DMS53 treated with DMSO at 0.1 percent for 48 hours (cell line): ENCODE results near the gene CYP1A1.

Source experiments
- DNase-seq: peaks from one replicate; lab custom pipeline; 2025; ENCODE audit not compliant: unreplicated experiment; lab: John Stamatoyannopoulos, UW

Gene CYP1A1, protein sequence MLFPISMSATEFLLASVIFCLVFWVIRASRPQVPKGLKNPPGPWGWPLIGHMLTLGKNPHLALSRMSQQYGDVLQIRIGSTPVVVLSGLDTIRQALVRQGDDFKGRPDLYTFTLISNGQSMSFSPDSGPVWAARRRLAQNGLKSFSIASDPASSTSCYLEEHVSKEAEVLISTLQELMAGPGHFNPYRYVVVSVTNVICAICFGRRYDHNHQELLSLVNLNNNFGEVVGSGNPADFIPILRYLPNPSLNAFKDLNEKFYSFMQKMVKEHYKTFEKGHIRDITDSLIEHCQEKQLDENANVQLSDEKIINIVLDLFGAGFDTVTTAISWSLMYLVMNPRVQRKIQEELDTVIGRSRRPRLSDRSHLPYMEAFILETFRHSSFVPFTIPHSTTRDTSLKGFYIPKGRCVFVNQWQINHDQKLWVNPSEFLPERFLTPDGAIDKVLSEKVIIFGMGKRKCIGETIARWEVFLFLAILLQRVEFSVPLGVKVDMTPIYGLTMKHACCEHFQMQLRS

DNA sequence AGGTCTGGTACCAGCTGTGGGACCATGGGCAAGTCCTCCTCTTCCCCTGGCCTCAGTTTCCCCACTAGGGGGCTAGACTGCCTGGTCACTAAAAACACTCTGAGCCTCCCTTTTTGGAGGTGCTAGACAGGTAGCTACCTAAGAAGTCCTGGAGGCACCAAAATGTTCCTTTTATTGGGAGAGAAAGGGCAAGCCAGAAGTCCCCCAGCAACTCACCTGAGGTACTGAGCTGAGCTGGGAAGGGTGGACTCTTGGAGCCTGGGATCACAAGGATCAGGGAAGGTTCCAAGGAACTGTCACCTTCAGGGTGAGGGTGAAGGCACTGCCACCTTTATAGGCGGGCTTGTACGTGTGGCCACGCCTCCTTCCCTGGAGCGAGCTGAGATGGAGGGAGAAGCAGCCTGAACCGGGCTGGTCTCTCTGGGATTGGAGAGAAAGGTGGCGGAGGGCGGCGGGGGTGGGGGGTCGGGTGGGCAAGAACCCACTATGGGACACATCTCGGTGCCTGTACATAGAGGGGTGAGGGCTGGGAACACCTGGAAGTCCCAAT, at the start of gene CYP1A1:
Gene CYP1A1, minus strand, starts transcription at position 304 of the 550 bp plus-strand sequence. CDS start 2,431 bp downstream, outside the sequence.
- peak; percentile 11 for DNase-seq

GRCh38 chr15:74773731-74774252, 48.5 kb upstream of the CYP1A1 start:
- no peak for DNase-seq

- DNase-seq: no peak
Observed at GRCh38 chr15:74773329-74773728, 48.0 kb upstream of the CYP1A1 start.

DNA sequence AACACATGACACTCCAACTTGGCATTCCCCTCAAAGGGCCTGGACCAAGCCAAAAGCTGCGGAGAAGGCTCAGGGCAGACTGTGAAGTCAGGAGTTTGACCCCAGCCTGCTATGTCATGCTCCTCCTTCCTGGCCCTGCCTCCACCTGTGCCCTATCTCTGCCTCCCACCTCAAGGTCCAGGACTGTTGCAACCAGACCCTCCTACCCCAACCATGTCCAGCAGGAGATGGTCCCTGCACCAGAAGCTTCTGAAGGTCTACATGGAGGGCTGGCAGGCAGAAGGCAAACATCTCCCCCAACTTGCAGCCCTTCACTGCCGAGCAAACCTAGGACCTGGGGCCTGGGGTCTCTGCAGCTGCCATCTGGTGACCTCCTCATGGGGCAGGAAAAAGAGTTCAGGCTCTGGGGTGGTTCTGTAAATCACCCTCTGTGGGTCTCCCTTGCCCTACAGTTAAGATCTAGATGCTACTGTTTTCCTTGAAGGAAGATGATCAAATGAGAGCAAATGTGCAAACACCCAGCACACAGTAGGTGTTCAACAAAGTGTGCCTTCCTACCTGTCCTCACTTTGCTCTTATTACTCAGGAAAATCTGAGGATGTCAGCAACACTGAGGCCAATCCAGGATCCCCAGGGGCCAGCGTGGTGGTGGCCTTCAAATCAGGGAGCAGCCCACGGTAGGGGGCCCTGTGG, 45.0 kb upstream of the CYP1A1 start:
- no peak for DNase-seq

- no peak for DNase-seq
Observed at GRCh38 chr15:74769463-74770025, 44.2 kb upstream of the CYP1A1 start.

GRCh38 chr15:74768771-74769342, 43.5 kb upstream of the CYP1A1 start:
- DNase-seq: peak; percentile 55

GRCh38 chr15:74768099-74768770, 42.9 kb upstream of the CYP1A1 start:
- peak; percentile 42 for DNase-seq

DNA sequence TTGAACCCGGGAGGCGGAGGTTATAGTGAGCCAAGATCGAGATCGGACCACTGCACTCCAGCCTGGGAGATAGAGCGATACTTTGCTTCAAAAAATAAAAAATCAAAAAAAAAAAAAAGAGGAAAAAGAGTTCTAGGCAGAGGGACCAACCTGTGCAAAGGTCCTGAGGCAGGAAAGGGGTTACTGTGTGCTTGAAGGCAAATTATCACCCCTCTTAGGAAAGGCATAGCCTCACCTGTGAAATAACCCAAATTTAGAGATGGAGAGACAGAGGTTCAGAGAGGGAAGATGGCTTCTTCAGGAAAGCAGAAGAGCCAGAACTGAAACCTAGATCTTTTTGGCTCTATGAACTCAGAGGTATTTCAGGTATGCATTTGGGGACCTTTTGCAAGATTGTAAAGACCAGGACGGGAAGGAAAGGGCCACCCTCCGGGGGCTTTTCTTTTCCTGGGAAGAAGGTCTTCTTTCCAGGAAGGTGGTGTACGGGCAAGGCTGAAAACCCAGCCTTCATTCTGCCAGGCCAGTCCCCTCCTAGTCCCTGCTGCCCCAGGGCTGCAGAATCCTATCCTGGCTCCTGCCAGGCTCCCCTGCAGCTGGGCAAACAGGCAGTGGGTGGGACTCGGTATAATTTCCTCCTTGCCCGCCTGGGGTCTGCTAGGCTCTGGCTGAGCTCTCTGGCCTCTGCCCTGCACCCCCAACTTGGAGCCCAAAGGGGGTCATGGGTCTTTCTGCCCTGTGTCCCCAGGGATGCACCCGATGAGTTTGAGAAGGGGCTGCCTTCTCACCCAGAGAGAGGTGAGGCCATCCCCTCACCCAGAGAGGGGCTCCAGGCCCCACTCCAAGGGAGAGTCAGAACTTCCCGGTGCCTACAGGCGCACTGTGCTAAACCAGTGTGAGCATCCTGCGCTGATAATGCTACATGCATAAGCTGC, 42.1 kb upstream of the CYP1A1 start:
- DNase-seq: no peak

DNA sequence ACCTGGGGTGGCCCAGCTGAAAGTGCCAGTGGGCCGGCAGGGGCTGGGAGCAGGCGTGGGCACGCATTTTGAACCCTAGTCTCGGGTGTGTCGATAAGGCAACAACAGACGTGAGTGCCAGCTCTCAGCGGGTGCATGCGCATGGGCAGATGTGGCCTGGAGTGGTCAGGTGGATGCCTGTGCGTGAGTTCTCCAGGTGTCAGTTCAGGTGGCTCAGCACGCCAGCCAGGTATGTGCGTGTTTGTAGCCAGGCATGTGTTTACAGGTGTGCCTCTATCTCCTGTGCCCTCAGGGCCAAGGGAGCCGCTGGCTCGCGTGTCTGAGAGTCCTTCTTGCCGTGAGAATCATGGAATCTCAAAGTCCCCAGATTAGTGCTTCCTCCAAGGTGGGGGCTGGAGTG, 38.1 kb upstream of the CYP1A1 start:
- DNase-seq: peak; percentile 85

GRCh38 chr15:74762791-74763150, 37.4 kb upstream of the CYP1A1 start:
- DNase-seq: no peak

DNA sequence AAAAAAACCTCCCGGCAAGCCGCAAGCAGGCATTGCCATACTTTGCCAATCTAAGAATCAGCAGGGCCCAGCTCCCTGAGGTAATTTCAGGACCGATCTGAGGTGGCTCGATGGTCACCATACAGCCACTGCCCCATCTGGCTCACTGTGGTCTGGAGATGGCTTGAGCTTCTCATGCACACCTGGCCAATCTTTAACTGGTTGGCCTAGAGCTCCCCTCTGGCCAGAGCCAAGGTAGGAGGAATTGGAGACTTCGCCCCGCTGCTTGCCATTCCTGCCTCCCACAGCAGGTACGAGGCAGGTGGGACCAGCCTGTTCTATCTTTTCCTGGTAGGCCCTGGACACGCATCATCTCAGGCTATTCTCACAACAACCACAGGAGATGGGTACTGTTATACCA, 33.4 kb upstream of the CYP1A1 start:
- no peak for DNase-seq

GRCh38 chr15:74754593-74755215, 29.4 kb upstream of the CYP1A1 start:
- no peak for DNase-seq

- DNase-seq: no peak
Observed at GRCh38 chr15:74752531-74752930, 27.2 kb upstream of the CYP1A1 start.

- DNase-seq: no peak
Observed at GRCh38 chr15:74752011-74752410, 26.7 kb upstream of the CYP1A1 start.

DNA sequence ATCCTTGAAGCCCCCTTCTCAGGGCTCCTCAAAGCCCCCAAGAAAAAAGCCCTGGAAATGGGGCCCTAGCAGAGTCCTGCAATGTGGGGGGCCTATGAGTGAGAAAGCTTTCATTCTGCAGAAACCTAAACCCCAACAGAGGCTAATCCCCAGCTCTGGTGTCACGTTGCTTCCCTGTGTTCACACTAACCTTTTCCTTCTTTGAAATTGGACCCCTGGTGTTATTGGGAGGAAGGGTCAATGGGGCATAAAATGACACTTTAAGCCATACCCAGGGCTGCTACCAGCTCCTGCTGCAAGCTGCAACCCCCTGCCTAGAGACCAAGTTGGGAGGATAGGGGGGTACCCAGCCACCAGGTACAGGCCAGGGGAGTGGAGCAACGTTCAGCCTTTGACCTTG, 25.4 kb upstream of the CYP1A1 start:
- DNase-seq: no peak

DNA sequence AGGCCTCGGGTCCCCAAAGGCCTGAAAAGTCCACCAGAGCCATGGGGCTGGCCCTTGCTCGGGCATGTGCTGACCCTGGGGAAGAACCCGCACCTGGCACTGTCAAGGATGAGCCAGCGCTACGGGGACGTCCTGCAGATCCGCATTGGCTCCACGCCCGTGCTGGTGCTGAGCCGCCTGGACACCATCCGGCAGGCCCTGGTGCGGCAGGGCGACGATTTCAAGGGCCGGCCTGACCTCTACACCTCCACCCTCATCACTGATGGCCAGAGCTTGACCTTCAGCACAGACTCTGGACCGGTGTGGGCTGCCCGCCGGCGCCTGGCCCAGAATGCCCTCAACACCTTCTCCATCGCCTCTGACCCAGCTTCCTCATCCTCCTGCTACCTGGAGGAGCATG, 24.5 kb upstream of the CYP1A1 start:
- no peak for DNase-seq

DNA sequence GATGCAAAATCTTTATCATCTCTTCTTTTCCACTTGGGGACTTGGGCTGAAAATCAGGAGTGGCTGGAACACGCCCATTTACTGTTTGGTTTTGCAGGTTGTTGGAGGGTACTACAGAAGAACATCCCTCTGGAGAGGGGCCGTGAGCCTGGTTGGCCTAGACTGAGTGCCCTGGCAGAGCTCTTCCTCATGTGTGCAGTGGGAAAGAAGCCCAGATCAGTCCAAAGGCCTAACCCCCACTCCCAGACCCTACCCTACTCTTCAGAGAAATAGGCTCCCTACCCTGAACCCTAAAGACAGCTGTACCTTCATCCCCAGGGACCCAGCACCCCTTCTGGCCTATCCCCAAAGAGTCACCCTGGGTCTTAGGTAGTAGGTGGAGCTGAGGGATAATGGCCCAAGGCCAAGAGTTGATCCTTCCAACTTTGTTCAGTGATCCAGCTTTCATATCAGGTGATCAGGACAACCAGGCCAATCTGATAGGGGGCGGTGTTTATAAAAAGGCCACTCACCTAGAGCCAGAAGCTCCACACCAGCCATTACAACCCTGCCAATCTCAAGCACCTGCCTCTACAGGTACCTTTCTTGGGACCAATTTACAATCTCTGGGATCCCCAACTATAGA, 23.1 kb upstream of the CYP1A1 start, which contains the start of gene CYP1A2:
Gene CYP1A2, plus strand, starts transcription at position 524 of the 625 bp plus-strand sequence. CDS start 894 bp downstream, outside the sequence.
- no peak for DNase-seq

DNA sequence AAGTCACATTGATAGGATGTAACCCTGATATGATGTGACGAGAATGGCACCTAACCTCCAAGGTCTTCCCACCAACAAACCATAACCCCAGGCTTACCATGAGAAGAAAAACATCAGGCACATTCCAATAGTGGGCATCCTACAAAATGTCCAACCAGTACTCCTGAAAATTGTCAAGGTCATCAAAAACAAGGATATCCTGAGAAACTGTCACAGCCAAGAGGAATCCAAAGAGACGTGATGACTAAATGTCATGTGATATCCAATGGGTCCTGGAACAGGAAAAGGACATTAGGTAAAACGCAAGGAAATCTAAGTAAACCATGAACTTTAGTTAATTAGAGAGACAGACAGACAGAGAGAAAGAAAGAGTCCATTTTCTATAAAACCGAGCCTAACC, 21.1 kb upstream of the CYP1A1 start:
- no peak for DNase-seq
